CD4-positive, alpha-beta T cell treated with Interleukin-15 for 1 hour (primary cell): ENCODE measurements around the gene NRG3.

Source experiments
- DNase-seq: peaks from one replicate; pipeline ENCODE4 v3.0.0-alpha.2; 2020

The NRG3 gene

DNA sequence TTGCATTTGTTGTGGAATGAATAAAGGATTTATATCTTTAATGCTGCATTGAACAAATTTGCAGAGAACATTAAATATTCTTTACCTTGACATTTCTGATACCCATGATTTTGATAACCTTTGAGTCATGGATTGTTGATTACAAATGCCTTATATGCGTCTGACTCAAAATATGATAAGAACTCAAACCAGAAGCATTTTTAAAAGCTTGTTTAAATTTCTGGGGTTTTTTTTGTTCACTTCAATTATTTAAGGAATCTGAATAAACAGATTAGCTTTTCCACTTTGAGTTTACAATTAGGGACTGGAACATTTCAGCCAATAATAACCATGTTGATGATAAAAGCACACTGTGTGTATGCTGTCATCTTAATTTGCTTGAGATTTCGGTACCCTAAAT, 253.5 kb downstream of the NRG3 start:
- DNase-seq = no peak

DNA sequence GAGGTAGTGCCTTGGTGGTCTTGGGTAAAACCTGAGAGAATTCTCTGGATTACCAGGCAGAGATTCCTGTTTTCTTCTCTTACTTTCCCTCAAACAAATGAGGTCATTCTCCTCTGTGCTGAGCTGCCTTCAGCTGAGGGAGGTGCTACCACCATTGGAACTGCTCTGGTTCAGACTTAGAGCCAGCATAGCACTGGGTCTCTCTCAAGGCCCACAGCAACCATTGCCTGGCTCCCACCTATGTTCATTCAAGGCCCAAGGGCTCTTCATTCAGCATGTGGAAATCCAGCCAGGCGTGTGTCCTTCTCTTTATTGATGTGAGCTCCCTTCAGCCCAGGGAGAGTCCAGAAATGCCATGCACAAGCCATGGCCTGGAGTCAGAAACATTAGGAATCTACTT, 261.1 kb downstream of the NRG3 start:
- no peak for DNase-seq

DNA sequence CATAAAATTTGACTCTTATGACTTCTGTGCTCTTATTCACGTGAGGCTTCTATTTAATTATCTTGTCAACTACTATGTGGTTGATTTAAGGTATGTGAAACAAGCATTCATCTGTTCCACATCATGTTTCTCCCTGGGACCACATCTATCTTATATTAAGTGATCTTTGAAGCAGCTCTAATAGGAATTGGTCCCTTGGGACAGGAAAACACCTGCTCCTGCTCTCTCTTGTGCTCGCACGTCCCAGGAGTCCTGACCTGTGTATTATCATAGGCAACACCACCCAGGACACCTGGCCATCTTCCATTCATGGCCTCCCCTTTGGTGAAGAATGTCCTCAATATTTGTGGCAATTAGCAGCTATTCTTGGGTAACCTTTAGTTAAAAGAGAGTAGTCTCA, 269.2 kb downstream of the NRG3 start:
- no peak for DNase-seq

DNA sequence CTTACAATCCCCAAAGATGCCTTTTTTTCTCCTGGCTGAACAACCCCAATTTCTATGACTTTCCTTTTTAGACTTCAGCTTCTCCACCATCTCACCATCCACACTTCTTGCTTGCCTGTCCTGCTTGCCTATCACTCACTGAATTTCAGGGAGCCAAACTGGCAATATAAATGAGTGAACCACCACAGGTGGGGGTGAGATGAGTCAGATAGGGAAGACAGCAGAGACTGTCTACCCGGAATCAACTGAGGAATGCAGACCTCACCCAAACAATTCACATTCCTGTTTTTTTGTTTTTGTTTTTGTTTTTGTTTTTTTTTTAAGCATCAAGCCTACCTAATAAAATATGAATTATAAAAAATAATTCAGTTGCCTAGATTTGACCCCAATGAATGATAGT, 273.8 kb downstream of the NRG3 start:
- no peak for DNase-seq

DNA sequence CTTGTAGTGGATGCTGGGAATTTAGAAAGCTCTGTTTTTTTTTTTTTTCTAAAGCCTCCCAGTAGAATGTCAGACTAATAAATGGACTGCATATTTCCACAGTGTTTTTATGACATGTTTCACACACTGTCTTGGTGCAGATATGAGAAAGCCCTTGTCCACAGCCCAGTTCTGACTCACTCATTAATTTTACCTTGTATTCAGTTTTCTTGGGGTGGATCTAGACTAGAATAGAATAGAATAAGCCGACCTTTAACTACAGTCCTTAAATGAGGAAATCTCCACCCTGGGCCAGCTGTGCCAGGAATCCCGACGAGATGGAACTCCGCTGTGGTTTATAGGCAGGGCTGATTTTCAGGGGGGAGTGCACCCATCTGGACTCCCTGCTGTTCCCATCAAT, 274.7 kb downstream of the NRG3 start:
- no peak for DNase-seq

DNA sequence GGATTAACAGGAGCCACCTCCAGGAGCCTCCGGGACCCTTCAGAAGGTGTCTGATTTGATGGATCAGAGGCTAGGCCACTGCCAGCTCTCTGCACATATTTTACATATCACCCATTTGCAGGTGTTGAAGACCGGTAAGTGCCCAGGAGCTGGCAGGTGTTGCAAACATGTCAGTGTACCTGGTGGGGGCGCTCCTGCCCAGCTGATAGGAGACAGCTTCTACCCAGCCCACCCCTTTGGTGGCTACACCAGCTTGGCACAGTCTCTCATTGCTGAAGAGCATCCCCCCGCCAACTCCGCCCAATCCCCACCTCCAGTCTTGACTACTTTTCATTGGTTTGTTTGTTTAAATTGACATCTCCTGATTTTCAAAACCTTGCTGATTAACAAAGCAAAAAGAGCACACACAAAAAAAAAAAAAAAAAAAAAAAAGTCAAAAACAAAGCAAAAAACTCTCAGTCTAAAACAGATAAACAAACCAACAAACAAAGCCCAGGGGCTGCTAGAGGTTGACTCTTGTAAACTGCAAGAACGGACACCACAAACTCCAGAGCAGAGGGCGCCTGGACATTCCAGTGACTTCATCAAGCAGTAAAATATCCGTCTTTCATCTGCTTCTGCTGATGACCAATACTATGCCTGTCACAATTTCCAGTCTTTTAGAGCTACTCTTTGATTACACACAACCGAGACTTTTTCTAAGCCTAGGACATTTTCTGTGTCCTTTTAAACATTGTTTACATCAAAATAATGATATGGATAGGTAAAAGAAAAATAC, 275.3 kb downstream of the NRG3 start:
- no peak for DNase-seq

DNA sequence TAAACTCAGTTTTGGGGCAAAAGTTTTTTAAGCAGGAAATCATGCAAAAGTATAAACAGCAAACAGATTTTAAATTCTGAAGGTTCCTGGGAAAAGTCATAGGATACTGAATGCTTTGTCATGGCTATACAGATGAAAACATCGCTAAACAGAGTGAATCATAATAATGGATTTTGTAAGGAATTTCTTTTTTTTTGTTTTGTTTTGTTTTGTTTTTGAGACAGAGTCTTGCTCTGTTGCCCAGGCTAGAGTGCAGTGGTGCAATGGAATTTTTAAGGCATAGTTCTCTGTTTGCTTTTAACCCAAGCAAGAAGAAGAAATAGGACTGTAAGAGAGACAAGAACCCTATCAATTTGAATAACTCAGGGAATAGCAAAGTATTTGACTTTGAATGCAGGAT, 285.3 kb downstream of the NRG3 start:
- DNase-seq = no peak

DNA sequence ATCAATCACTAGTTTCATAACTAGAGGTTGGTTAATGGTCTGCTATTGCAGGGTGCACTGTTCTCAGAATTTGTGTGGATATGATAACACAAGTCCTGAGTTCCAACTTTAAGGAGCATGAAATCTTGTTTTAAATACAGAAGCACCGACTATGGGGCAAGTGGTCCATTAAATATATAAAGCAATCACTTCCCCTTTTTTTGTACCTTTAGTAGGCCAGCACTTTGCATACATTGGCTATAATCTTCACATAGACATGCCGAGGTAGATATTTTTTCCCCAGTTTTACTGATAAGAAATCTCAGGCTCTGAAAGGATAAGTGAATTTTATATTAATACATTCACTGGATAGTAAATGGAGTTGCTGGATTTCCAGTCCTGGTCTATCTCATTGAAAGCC, 286.3 kb downstream of the NRG3 start:
- no peak for DNase-seq

DNA sequence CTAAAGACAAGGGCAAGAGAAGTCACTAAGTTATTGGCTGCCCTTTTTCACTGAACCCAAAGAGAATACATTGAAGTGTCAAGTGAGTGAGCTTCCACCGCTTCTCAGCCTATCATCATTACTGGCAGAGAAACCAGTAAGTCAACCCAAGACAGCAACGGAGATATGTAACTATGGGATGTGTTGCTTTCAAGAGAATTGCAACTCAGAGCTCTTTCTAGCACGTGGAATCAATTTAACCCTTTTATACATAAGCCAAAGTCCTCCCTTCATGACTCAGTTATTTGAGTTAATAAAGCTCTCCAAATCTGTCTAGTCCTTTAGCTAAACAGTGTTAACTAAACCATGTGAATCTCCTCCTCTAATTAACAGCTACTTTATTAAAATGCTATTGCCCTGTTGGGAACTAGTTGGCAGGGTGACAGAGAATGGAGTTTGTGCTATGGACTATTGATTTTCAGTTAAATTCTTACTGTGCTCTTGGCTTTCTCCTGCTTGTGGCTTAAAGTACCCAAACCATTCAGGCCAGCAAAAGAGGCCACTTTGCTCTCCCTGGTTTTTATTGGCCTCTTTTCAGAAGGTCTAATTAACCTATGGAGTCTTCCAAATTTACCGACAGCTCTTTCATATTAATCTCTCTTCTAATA, 287.7 kb downstream of the NRG3 start:
- DNase-seq = no peak

DNA sequence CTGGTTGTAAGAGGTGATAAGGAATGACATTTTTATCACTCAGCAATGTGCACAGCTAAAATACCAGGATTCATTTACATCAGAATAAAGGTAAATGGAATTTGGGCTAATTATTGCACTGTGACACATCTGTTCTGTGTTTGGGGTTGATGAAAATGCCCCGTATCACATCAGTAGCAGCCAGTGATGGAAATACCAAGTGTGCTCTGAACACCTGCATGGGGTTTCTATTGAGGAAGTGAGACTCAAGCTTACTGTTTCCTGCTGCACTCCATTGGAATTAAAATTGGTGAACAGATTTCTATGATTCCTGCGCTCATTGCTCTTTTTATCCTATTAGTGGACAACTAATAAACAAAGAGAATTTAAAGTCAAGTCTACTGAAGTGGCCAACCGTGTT, 296.9 kb downstream of the NRG3 start:
- no peak for DNase-seq

DNA sequence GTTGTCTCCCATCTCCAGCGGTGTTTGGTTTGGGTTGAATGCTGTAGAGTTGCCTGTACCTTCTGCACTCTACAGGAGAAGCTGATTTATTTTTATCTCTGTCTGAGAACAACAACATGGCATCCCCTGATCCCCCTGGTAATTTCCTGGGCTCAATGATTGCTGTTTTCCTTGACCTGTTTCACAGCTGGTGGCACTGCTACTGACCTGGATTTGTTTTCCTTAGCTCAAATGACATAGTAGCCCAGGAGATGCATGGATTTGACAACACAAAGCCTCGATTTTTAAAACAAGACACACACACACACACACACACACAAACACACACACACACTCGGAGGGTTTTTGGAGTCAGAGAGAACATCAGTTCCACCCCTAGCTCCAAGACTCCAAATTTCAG, 301.6 kb downstream of the NRG3 start:
- DNase-seq = no peak

DNA sequence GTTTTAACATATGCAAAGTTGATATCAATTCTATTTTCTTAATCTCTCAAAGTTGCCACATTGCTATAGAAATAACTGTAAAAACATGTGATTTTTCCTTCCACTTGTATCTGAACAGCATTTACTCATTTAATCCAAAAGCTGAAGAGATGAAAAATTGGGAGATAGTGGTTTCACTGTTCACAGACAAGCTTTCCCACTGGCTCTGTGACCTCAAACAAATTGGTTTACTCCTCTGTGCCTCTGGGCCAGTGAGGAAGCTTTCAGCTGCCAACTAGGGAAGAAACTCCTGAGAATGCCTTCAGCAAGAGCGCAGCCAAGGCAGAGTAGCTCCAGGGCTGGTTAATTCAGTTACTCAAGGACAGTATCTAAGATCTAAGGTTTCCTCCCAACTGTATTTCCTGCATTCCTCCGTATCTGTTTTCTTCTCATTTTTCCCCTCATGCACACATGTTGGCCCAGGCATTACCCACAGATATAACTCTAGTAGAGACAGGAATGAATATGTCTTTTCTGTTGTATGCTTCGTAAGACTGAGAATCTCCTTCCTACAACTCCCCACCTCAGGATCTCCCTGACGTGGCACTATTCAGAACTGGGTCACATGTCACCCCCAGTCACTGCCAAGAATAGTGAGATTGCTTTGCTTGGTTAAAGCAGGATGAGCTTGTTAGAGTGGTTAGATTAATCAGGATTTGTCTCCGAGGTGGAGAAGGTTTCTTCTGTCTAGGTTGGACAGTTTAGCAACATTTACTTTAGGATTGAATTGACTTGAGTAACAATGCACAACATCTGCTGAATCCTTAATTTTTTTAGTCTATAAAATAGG, 315.7 kb downstream of the NRG3 start:
- DNase-seq = no peak

DNA sequence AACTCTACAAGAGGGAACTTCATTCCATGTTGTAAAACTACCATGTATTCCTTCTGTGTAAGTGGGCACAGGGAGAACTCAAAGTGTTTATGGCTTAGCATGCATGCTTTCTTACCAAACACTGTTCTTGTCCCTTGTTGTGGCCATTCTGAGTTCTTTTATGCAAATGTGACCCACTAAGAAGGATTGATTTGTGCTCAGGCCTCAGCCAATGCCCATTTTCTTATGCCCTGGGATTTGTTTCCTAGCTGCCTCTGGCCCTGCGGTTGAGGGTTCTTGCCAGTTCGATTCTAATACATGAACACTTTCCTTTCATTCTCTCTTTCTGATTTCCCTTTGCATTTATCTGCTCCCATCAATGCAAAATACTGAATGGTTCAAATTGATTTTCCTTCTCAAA, 316.7 kb downstream of the NRG3 start:
- DNase-seq = no peak

DNA sequence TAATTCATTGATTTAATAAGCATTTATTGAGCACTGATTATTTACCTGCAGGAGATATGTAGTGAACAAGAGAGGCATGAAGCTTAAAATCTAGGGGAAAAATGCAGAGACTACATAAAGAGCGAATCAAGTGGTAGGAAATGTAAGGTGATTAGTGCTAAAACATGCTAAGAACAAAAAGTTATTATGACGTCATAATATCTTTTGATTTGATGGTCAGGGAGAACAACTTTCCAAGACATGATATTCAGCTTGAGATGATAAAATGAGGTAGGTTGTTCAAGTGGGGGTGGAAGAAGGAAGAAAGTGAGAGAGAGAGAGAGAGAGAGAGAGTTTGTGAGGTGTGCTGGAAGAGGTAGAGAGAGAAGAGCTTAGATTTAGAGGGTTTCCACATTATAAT, 317.7 kb downstream of the NRG3 start:
- no peak for DNase-seq

DNA sequence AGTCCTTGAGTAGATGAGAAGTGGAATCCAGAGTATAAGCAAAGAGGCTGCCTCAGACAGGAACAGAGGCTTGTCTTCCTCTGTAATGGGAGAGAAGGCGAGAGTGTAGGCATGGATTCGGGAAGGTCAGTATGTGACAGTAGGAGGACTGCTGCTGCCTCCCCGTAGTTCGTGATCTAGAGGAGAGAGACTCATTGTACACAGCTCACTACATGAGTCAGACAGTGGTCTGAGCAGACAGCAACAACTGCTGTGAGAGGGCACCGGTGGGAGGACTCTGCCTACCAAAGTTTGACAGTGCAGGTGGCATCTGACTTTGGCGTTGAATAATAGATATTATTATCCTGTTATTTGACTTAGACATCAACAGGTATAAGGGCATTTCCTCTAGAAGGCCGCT, 319.4 kb downstream of the NRG3 start:
- DNase-seq = no peak

DNA sequence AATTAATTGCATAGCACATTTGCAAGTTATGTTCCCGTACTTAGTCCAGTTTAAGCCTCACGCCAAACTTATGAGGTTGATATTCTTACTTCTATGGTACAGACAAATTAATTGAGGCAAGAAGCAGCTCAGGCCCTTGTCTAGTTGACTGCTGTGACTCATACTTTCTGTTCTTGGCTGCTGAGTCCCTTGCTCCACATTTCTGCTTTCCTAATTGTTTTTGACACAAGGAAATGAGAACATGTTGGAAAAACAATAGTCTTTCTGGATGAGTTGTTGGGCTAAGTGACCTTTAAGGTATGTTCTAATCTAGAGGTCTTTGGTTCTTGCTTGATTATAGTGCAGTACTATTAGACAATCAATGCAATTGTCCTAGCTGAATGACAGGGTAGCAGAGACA, 331.8 kb downstream of the NRG3 start:
- DNase-seq = no peak

DNA sequence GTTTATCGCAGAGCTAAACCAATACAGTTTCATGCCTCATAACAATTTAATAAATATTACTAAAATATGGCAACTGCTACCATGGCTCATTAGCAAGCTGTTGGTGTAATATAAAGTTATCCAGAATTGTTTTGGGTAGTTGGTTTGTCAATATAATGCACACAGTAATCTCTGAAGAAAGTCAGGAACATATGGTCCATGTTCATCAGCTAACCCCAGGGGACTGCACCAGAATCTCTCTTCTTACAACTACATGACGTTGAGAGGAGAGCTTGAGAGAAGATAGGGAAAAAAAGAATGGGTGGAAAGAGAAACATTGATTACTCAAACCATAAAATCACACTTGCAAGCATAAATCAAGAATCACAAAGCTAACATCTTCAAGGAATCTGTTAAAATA, 333.7 kb downstream of the NRG3 start:
- no peak for DNase-seq

DNA sequence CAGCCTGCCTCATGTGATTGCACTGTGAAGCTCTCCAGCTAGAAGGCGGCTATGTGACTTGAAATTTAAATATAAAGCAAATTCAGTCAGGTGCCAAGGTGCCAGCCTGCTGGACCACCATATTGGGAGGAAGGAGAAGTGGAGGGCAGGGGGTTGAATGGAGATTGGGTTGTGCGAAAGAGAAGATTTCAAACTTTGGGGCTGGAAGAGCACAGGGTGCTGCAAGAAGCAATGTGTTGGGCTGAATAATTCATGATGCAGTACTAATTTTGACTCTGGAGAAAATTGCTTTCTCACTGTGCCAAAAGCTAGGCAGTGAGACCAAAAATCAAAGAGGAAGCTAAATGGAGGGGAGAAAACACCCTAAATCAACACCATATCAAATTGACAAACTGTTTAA, 335.3 kb downstream of the NRG3 start:
- DNase-seq = no peak

DNA sequence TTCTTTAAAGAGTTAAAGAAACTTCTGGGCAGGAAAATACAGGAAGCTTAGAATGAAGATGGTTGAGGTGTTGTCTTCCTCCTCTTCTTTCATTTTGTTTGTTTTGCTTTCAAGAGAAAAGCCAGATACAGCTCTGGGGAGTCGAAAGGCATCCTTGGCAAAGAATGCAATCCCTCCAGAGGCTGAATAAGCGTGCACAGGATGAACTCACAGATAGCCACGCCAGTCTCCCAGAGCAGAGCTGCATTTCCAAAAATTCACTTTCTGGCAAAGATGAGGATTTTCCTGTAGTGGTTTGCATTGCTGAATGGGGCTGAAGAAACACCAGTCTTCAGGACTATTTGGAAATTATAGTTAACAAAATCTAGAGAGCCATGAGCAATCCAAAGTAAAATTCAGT, 336.4 kb downstream of the NRG3 start:
- no peak for DNase-seq

DNA sequence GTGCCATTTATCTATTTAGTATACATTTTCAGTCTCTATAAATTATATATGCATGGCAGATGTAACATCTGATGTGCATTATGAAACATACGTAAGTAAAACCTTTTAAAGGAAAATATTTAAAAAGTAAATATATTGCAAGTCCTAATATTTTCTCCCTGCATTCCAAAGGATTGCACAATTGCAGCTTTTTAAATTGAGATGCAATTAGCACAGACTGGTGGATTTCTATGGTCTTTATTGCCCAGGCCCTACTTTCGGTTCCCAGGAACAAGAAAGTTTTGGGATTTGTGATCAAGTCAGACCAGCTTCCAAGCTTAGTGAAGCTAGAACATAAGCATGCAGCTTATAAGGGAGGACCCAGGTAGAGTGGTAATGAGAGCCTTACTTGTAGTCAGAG, 337.8 kb downstream of the NRG3 start:
- DNase-seq = no peak

DNA sequence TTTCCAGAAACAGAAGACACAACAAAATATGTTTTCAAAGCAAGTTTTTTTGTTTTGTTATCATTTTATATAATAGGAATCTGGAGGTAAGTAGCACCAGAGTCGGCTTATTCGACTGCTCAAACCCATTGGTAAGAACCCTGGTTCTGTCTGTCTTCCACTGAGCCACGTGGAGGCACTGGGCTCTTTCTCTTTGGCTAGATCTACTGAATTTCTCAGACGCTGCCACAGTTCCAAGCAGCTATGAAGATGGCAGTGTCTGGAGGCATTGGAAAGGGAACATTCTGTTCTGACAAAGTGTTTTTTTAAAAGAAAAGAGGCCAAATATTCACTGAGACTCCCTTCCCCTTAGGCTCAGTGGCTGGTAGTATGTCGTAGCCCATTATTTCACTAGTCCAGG, 338.8 kb downstream of the NRG3 start:
- no peak for DNase-seq

DNA sequence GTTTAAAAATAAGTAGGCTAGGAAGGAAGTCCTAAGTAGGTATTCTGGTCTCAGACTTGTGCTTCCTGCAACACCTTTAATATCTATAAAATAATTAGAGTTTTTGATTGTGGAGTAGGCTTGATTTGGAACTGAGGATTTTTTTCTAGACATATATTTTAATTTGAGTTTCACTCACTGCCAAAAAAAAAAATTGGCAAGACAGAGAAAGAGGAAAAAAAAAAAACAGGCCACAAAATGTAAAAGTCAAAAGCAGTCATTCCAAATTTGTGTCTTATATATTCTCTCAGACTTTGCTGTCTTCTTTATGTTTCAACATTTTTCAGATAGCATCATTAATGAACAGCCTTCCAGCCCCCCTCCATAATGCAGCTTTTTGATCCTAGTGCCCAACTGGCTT, 346.1 kb downstream of the NRG3 start:
- no peak for DNase-seq

DNA sequence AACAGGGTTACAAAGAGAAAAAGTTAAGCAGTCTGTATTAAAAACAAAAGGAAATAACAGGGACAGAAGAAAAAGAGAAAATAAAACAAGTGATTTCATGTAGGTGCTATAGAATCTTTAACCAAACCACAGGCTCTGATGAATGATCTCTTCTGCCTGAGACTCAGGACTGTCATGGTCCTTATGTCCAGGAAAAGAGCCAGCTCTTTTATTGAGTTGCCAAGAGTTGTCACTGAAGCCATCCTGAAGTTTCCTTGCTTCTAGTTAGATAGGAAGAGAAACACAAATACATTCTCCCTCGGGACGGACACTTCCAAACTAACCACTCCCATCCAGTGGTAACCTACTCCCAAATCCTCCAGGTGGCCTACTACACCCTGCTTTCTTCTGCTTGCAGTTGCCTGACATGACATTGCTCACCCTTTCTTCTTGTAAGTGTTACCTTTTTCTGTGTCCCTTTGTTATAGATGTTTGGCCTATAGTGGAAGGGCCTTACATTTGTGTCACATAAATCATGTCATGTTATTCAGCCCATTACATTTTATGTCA, 346.7 kb downstream of the NRG3 start:
- no peak for DNase-seq

DNA sequence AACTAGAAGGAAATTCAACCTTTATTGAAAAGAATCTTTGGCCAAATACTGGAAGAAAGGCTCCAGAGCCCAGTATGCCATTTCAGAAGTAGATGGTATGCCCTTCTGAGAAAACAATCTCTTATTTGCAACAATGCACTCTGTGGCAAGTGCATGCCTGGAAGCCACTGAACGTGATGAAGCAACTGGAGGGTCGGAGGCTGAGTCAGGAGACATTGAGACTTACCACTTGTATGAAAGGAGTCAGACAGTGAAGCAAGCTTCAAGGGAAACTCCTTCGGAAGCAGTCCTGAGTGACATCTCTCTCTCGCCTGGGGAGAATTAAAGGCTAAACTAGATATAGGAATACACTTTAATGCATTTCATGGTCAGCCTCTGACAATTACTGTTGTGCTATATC, 353.7 kb downstream of the NRG3 start:
- DNase-seq = no peak
